Measurements from ENCODE around the gene AMPH. TPM values are rescaled to one million over a fixed set of nuclear protein-coding genes. Genes with fewer than 3 reads are reported as not detected.
"Not testable (repeated sequence)": the region's sequence is repeated elsewhere in the genome, so short reads cannot be mapped to it uniquely, and the experiment has no call there.

The AMPH gene
- total and polyA plus RNA-seq, 2 of the 4 experiments (the other 2 are of a cell fraction), result 3.9 to 4.8 TPM

DNA sequence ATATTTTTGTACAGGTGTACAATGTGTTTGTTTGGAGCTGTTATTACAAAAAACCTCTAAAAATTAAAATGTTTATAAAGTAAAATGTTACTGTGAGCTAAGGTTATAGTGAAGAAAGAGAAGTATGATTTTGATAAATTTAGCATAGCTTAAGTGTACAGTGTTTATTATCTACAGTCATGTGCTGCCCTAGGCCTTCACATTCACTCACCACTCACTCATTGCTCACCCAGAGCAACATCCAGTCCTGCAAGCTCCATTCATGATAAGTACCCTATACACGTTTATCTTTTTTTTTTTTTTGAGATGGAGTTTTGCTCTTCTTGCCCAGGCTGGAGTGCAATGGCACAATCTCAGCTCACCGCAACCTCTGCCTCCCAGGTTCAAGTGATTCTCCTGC lies 59.6 kb downstream of the AMPH start:
- H3K36me3 ChIP-seq (ENCODE audit: control insufficient read depth, insufficient read depth, low read length); H2BK120ac ChIP-seq (ENCODE audit: low read depth, low read length); H4K8ac ChIP-seq (ENCODE audit: low read depth in 2 of 2, low read length in 2 of 2); H4K91ac ChIP-seq (ENCODE audit: insufficient read depth, low read depth, low read length); DNase-seq; H2BK5ac ChIP-seq (ENCODE audit: low read depth, low read length, poor library complexity, severe bottlenecking); ATAC-seq (ENCODE audit: low read depth); H2AFZ ChIP-seq (replicated peaks; ENCODE audit: low read length, poor library complexity); H3K23ac ChIP-seq (ENCODE audit: low read depth, low read length); dilution Hi-C loops (cut with HindIII; ENCODE audit: low sequenced_read_pairs, unreplicated experiment); H2BK15ac ChIP-seq (ENCODE audit: low read depth, low read length); H3K9me1 ChIP-seq (ENCODE audit: insufficient read depth, low read length); H2BK20ac ChIP-seq (ENCODE audit: low read depth, low read length); H3K4me1 ChIP-seq (ENCODE audit: control insufficient read depth, insufficient read depth, low read length); H3K4me3 ChIP-seq (ENCODE audit: insufficient read depth, low read depth, low read length); H3K4me2 ChIP-seq (ENCODE audit: low read depth, low read length); H3K4ac ChIP-seq (ENCODE audit: low read depth, low read length); POLR2A ChIA-PET (ENCODE audit: unreplicated experiment); H4K5ac ChIP-seq (ENCODE audit: low read depth, low read length); H3K27me3 ChIP-seq (ENCODE audit: control insufficient read depth, insufficient read depth, low read length); H2AK9ac ChIP-seq (replicated peaks; ENCODE audit: low read depth, low read length, poor library complexity); in situ Hi-C loops (cut with MboI; ENCODE audit: low sequenced_read_pairs); H3K14ac ChIP-seq (replicated peaks; ENCODE audit: low read depth, low read length); H4K20me1 ChIP-seq (ENCODE audit: insufficient read depth, low read length); H3K9me3 ChIP-seq (ENCODE audit: control insufficient read depth, insufficient read depth, low read length); BruUV-seq (replicated peaks); H3K56ac ChIP-seq (ENCODE audit: extremely low read depth, insufficient read depth, low read length); H3K18ac ChIP-seq (ENCODE audit: low read depth, low read length); H3K27ac ChIP-seq (ENCODE audit: insufficient read depth, low read length); H3K9ac ChIP-seq (ENCODE audit: low read depth, low read length); H3K79me1 ChIP-seq (ENCODE audit: low read depth in 1 of 2, low read length in 2 of 2); H2AK5ac ChIP-seq (ENCODE audit: low read depth, low read length); CTCF ChIA-PET: not testable (repeated sequence)
- intact Hi-C loops (cut with micrococcal nuclease), result loop anchor here (5.0 kb wide), 1 partner anchor 51 kb away; no protein-coding TSS in a partner anchor
- WGBS, 2 experiments (ENCODE audit: extremely low coverage in 2 of 2, insufficient read length in 1 of 2), result no CpG with 5 or more reads among the region's 2 CpGs
